Skeletal muscle satellite cell (primary cell): ENCODE results near the gene SLC26A3.

Source experiments
- H3K27me3 ChIP-seq: 2 replicates; pipeline ENCODE4 v1.7.0; 2013; ENCODE audit warnings: low read length; ENCODE audit not compliant: control insufficient read depth, insufficient read depth
- H3K36me3 ChIP-seq: 2 replicates; pipeline ENCODE4 v1.7.0; 2013; ENCODE audit warnings: mild to moderate bottlenecking, control low read depth, low read length; ENCODE audit not compliant: insufficient read depth
- H3K4me1 ChIP-seq: 2 replicates; pipeline ENCODE4 v1.7.0; 2013; ENCODE audit warnings: low read length; ENCODE audit not compliant: control insufficient read depth, insufficient read depth
- H3K4me2 ChIP-seq: 2 replicates; pipeline ENCODE4 v1.7.0; 2013; ENCODE audit warnings: mild to moderate bottlenecking, low read length
- H3K4me3 ChIP-seq: 2 replicates; pipeline ENCODE4 v1.7.0; 2013; ENCODE audit warnings: low read length
- H3K9ac ChIP-seq: 2 replicates; pipeline ENCODE4 v1.7.0; 2013; ENCODE audit warnings: mild to moderate bottlenecking, low read depth, low read length, moderate library complexity
- H3K9me3 ChIP-seq: replicated peaks from 2 replicates; pipeline ENCODE4 v1.7.0; 2013; ENCODE audit warnings: mild to moderate bottlenecking, control low read depth, low read length

The SLC26A3 gene

DNA sequence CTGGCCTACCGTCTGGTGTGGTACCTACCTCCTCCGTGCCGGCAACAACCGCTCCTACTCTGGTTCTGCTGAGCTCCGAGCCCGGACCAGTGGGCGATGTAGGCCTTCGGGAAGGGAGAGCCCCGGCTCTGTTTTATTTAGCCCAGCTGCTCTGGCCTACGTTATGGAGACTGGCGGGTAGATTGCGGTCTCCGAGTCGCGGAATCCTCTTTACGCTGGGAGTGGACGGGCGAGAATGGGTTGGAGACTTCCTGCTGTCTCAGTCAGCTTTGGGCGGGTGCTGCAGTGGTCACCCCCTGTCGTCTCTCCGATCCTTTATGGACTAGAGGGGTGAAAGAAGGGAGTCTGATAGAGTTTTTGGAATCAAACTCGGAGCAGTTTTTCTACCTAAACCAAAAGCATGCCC, 58.7 kb downstream of the SLC26A3 start:
- Histone ChIP-seq H3K36me3 (peaks cover 6% of the 10 kb centered on the region), H3K27me3 (no peaks in the 10 kb centered on the region), H3K4me3 (peak overlapping the region; percentile 80), H3K9ac (peak overlapping the region; percentile 92), H3K4me1 (peaks cover 23% of the 10 kb centered on the region), H3K9me3 (no peaks in the 10 kb centered on the region), H3K4me2 (peak overlapping the region; percentile 89)

DNA sequence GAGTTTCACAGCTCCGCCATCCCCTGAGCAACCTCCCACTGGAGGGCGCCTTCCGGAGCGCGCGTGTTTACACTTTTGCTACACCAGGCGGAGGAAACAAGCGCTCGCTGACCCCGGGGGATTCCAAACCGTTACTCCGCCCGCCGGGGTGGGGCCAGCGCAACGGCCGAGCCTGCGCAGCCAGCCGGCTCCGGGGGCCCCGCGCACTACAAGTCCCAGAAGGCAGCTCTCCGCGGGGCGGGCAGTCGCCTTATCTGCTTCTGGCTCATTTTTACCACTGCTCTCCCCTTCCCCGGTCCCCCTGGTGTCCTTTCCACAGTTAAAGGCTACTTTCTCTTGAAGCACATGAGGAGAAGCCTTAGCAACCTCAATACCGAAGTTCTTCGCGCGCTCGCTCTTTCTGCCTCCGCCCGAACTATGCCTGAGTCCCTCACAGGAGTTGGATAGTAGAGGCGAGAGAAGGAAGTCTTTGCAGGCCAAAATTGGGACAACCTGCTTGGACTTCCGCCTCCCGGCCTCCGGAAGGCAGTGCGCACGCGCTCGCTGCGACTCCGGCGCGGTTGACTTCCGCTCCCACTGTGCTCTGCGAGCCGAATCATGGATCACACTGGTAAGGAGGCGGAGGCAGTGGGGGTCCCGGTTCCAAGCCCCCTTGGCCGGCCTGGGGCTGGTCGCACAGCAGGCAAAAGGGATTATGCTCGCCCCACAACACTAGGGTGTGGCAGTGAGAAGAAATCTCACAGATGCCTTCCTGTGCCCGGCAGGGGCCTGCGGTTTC, 59.3 kb downstream of the SLC26A3 start, which contains the start of gene CBLL1:
TSS of gene CBLL1 (plus strand) at position 576 of the 778 bp plus-strand sequence. CDS start at position 598, 22 bp downstream.
- Histone ChIP-seq H3K36me3 (peaks cover 1% of the 10 kb centered on the region), H3K9me3 (no peaks in the 10 kb centered on the region), H3K4me3 (peak within 1 kb of the TSS; percentile 80), H3K9ac (peak within 1 kb of the TSS; percentile 92), H3K4me1 (peaks cover 23% of the 10 kb centered on the region), H3K4me2 (peak within 1 kb of the TSS; percentile 89), H3K27me3 (no peaks in the 10 kb centered on the region)

- peaks cover 23% of the 10 kb centered on the region for H3K4me1 ChIP-seq
- H3K4me2 ChIP-seq = peak overlapping the region; percentile 89
- H3K36me3 ChIP-seq = no peaks in the 10 kb centered on the region
- H3K9me3 ChIP-seq = no peaks in the 10 kb centered on the region
- peak overlapping the region; percentile 80 for H3K4me3 ChIP-seq
- H3K27me3 ChIP-seq = no peaks in the 10 kb centered on the region
- peak overlapping the region; percentile 92 for H3K9ac ChIP-seq
Observed at GRCh38 chr7:107742678-107743566, 60.1 kb downstream of the SLC26A3 start.

DNA sequence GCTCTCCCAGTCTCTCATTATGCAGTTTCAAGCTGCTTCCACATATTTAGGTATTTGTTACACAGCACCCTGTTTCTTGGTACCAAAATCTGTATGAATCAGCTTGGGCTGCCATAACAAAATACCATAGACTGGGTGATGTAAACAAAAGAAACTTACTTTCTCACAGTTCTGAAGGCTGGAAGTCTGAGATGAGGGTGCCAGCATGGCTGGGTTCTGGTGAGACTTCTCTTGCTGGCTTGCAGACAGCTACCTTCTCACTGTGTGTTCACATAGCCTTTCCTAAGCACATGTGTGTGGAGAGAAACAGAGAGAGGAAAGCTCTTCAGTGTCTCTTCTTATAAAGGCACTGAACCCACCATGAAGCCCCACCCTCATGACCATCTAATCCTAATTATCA, 74.7 kb downstream of the SLC26A3 start:
- H3K27me3 ChIP-seq = peaks cover 29% of the 10 kb centered on the region
- no peaks in the 10 kb centered on the region for H3K9me3 ChIP-seq
- H3K9ac ChIP-seq = no peak overlapping the region
- H3K36me3 ChIP-seq = no peaks in the 10 kb centered on the region
- no peaks in the 10 kb centered on the region for H3K4me1 ChIP-seq
- H3K4me2 ChIP-seq = no peak overlapping the region
- no peak overlapping the region for H3K4me3 ChIP-seq

GRCh38 chr7:107726356-107727130, 76.5 kb downstream of the SLC26A3 start:
- Histone ChIP-seq H3K36me3 (no peaks in the 10 kb centered on the region), H3K9ac (no peak overlapping the region), H3K4me3 (no peak overlapping the region), H3K9me3 (no peaks in the 10 kb centered on the region), H3K27me3 (peaks cover 29% of the 10 kb centered on the region), H3K4me1 (no peaks in the 10 kb centered on the region), H3K4me2 (no peak overlapping the region)

DNA sequence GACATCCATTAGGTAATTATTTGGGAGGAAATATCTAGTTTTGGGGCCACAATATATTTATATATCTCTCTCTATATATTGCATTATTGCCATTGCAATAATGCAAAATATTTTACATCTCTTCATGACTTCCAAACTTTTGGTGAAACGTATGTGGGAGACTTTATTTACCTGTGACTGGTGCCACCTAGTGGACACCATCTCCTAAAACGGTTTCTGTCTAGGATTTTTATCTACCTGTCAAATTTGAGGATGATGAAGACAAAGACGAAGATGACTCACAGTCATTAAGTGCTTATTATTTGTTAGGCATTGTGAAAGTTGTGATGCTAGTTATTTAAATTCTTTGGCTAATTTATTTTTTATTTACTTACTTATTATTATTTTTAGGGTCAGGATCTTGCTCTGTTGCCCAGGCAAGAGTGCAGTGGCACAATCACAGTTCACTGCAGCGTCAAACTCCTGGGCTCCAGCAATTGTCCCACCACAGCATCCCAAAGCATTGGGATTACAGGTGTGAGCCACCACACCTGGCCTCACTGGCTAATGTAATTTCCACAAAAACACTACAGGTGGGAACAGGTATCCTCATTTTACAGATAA, 77.8 kb downstream of the SLC26A3 start:
- Histone ChIP-seq H3K4me2 (no peak overlapping the region), H3K9ac (no peak overlapping the region), H3K27me3 (peaks cover 29% of the 10 kb centered on the region), H3K4me3 (no peak overlapping the region), H3K36me3 (no peaks in the 10 kb centered on the region), H3K9me3 (no peaks in the 10 kb centered on the region), H3K4me1 (no peaks in the 10 kb centered on the region)

DNA sequence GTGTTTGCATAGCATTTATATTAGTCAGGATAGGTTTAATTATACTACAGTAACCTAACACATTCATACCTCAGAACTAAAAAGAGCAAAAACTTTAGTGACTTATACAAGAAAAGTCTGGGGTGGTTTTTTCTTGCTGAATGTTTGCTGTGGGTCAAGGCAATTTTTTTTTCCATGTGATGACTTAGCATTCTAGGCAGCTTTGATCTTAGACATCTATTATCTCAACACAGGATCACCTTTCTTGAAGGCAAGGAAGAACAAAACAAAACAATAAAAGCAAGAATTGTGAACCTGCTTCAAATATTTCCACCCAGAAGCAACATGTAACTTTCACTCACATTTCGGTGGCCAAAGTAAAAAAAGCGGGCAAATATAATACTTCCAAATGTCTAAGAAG, 79.8 kb downstream of the SLC26A3 start:
- Histone ChIP-seq H3K9me3 (no peaks in the 10 kb centered on the region), H3K36me3 (no peaks in the 10 kb centered on the region), H3K4me3 (no peak overlapping the region), H3K9ac (no peak overlapping the region), H3K4me2 (no peak overlapping the region), H3K27me3 (peaks cover 23% of the 10 kb centered on the region), H3K4me1 (no peaks in the 10 kb centered on the region)

GRCh38 chr7:107721286-107721685, 81.7 kb downstream of the SLC26A3 start:
- peaks cover 4% of the 10 kb centered on the region for H3K27me3 ChIP-seq
- no peaks in the 10 kb centered on the region for H3K36me3 ChIP-seq
- no peaks in the 10 kb centered on the region for H3K9me3 ChIP-seq
- H3K4me2 ChIP-seq = no peak overlapping the region
- H3K4me1 ChIP-seq = no peaks in the 10 kb centered on the region
- H3K4me3 ChIP-seq = no peak overlapping the region
- no peak overlapping the region for H3K9ac ChIP-seq

GRCh38 chr7:107718456-107719193, 84.4 kb downstream of the SLC26A3 start:
- H3K4me1 ChIP-seq = peaks cover 4% of the 10 kb centered on the region
- H3K9ac ChIP-seq = no peak overlapping the region

DNA sequence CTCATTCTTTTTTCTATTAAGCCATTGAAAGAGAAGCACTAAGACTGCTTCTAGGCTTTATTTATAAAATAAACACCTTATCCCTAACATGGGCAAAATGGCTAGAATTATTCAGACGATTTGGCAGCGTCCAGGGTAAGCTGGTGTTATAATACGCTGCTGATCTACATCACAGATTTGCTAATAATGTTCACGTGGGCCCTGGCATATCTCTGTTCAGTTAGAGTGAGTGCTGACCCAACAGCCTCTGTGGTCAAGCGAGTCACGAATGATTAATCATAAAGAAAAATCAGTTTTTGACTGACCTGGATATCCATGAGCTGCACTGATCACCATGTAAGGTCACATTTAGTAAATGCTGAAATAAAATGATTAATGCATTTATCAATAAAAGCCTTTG, 87.5 kb downstream of the SLC26A3 start:
- no peaks in the 10 kb centered on the region for H3K9me3 ChIP-seq
- no peak overlapping the region for H3K4me3 ChIP-seq
- no peaks in the 10 kb centered on the region for H3K27me3 ChIP-seq
- no peak overlapping the region for H3K9ac ChIP-seq
- H3K4me2 ChIP-seq = no peak overlapping the region
- peaks cover 4% of the 10 kb centered on the region for H3K4me1 ChIP-seq
- no peaks in the 10 kb centered on the region for H3K36me3 ChIP-seq

More at GRCh38 chr7:107718456-107719193, 84.4 kb downstream of the SLC26A3 start:
- Histone ChIP-seq H3K27me3 (no peaks in the 10 kb centered on the region), H3K36me3 (no peaks in the 10 kb centered on the region), H3K4me2 (no peak overlapping the region), H3K9me3 (no peaks in the 10 kb centered on the region), H3K4me3 (no peak overlapping the region)
